ENCODE measurements around the gene GSG1.
"Not testable (repeated sequence)": the region's sequence is repeated elsewhere in the genome, so short reads cannot be mapped to it uniquely, and the experiment has no call there.

Gene GSG1

GRCh38 chr12:13046964-13047363 is 56.5 kb downstream of the GSG1 start:
- no peak for DNase-seq

GRCh38 chr12:13045816-13046215 is 57.7 kb downstream of the GSG1 start:
- no peak for DNase-seq

GRCh38 chr12:13044906-13045299 is 58.6 kb downstream of the GSG1 start:
- DNase-seq: no peak

DNA sequence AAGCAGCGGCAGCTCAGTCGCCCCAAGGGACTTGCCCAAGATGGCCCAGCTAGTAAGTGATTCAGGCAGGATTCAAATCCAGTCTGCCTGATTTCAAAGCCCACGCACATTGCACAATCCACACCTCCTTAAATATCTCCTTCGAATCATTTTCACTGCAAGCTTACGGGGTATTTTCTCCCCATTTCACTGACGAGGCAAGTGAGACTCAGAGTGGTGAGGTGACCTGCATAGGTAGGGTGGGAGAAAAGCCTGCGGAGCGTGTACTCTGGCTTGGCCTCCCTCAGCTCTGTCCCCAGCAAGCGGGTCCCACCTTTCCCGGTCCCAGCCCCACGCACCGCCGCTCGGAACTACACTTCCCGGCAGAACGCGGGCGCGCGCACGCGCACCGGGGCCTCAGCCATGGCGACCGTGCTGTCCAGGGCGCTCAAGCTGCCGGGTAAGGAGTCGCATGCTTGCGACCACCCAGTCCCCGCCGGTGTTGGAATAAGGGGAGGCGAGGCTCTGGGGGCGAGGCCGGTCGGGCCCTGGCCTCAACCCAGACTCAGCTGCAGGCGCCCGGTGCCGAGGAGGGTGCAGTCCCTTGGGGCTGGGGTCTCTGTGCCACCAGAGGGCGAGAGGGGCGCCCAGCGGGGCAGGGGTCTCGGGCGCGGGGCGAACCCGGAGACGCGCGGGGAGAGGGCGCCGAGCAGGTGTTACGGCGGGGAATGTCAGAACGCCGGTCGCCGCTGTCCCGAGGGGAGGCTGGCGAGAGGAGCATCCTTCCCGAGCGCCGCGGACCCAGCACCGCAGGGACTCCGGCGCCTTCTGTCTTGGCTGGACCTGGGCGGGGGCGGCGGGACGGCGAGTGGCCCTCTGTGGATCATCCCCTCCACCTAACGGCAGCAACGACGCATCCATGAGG is 59.2 kb downstream of the GSG1 start, which contains the start of gene FAM234B:
Gene FAM234B, plus strand, starts transcription at position 380 of the 904 bp plus-strand sequence. Its CDS starts 23 bp downstream, at position 403.
- peak; percentile 75 for DNase-seq

DNA sequence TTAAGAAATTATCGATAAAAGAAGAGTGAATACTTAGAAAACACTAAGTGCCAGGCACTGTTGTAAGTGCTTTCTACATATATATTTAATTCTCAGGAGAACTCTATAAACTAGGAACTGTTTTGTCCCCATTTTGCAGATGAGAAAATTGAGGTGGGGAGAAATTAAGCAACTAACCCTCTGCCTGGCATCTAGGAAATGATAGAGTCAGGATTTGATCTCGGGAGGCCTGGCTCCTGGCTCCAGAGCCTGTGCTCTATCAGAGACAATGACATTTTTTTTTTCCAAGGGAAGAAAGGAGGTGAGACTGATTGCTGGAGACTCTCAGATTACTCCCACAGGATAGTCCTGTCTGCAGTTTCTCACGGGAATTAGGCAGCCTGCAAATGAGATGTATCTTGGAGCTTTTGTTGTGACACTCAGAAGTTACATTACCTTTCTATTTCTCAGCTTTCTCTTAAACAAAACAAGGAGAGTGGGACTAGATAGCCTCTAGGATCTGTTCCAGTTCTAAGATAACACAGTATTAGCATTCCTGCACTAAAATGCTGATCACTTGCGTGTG is 60.7 kb downstream of the GSG1 start:
- no peak for DNase-seq

DNA sequence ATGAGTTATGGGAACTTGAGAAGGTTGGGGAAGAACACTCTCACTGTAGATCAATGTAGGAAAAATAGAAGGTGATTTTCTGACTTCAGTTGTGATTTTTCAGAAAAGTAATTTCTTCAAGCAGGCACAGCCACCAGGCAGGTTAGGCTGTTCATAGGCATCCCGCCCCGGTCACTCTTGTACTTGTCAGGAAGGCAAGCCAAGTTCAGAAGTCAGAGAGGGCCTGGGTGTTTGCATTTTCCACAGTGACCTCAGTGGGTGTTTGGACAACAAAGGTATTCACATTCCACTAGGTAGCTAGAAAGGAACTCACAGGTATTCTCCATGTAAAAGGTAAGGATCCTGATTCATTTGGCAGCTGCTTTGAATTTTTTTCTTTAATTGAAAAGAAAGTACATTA is 62.2 kb downstream of the GSG1 start:
- no peak for DNase-seq

- no peak for DNase-seq
Measured at GRCh38 chr12:13039328-13039956, 64.0 kb downstream of the GSG1 start.

GRCh38 chr12:13038491-13039161 is 64.8 kb downstream of the GSG1 start:
- no peak for DNase-seq

DNA sequence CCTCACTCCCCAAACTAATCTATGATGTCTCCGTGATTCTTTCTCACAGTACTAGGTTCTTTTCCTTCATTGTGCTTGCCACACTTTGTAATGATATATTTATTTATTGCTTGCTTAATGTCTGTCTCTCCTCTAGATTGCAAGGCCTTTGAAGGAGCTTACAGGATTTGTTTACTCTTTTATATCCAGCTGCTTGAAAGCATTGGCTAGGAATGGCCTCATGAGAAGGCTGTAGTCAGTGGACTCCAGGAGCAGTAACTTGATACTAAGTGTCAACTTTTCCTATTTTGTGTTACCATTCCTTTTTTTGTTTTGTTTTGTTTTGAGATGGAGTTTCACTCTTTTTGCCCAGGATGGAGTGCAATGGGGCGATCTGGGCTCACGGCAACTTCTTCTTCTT is 66.6 kb downstream of the GSG1 start:
- no peak for DNase-seq

DNA sequence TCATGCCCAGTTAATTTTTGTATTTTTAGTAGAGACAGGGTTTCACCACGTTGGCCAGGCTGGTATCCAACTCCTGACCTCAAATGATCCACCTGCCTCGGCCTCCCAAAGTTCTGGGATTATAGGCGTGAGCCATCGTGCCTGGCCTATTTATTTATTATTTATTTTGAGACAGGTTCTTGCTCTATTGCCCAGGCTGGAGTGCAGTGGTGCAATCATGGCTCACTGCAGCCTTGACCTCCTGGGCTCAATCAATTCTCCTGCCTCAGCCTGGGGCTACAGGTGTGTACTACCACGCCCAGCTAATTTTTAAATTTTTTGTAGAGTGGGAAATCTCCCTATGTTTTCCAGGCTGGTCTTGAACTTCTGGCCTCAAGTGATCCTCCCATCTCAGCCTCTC is 68.1 kb downstream of the GSG1 start:
- not testable (repeated sequence) for DNase-seq

Data from activated CD4-positive, CD25-positive, alpha-beta regulatory T cell treated with anti-CD3 and anti-CD28 coated beads, Interleukin-2, amount 50 U/mL, for 72 hours (primary cell).